NCI-H1048 (cell line): ENCODE measurements around the gene MRPL17.

ENCODE experiments used
- DNase-seq: peaks from one replicate; lab custom pipeline; 2025; lab: John Stamatoyannopoulos, UW

Gene MRPL17

GRCh38 chr11:6682591-6682935 lies 577 bp downstream of the MRPL17 start:
- no peak for DNase-seq

GRCh38 chr11:6681949-6682348 lies 1.2 kb downstream of the MRPL17 start:
- DNase-seq, result no peak

GRCh38 chr11:6681505-6681904 lies 1.6 kb downstream of the MRPL17 start:
- no peak for DNase-seq

- no peak for DNase-seq
Observed at GRCh38 chr11:6677018-6677417, 6.1 kb downstream of the MRPL17 start.

GRCh38 chr11:6674862-6675261 lies 8.3 kb downstream of the MRPL17 start:
- DNase-seq, result no peak

- DNase-seq, result no peak
Observed at GRCh38 chr11:6674219-6674597, 8.9 kb downstream of the MRPL17 start.

- DNase-seq, result no peak
Observed at GRCh38 chr11:6673523-6674218, 9.5 kb downstream of the MRPL17 start.

- no peak for DNase-seq
Observed at GRCh38 chr11:6671991-6672390, 11.1 kb downstream of the MRPL17 start.

- no peak for DNase-seq
Observed at GRCh38 chr11:6670202-6670830, 12.8 kb downstream of the MRPL17 start.

GRCh38 chr11:6667733-6668374 lies 15.3 kb downstream of the MRPL17 start:
- DNase-seq, result no peak

GRCh38 chr11:6666302-6667183 lies 16.6 kb downstream of the MRPL17 start:
- no peak for DNase-seq

- no peak for DNase-seq
Observed at GRCh38 chr11:6664551-6664950, 18.6 kb downstream of the MRPL17 start.

GRCh38 chr11:6663794-6664469 lies 19.2 kb downstream of the MRPL17 start:
- DNase-seq, result no peak

- no peak for DNase-seq
Observed at GRCh38 chr11:6660712-6661111, 22.4 kb downstream of the MRPL17 start.

- DNase-seq, result no peak
Observed at GRCh38 chr11:6658647-6659046, 24.5 kb downstream of the MRPL17 start.

- no peak for DNase-seq
Observed at GRCh38 chr11:6657346-6657745, 25.8 kb downstream of the MRPL17 start.

- no peak for DNase-seq
Observed at GRCh38 chr11:6656936-6657335, 26.2 kb downstream of the MRPL17 start.

- DNase-seq, result no peak
Observed at GRCh38 chr11:6656584-6656915, 26.6 kb downstream of the MRPL17 start.

GRCh38 chr11:6655790-6656583 lies 27.2 kb downstream of the MRPL17 start, which contains the start of gene DCHS1:
TSS of gene DCHS1 (minus strand) at chr11:6655809. CDS start at chr11:6641613, 14,196 bp downstream.
- no peak for DNase-seq

- DNase-seq, result no peak
Observed at GRCh38 chr11:6655020-6655789, 27.9 kb downstream of the MRPL17 start.
